Amygdala (tissue), 56 donors: Measurements from ENCODE around the gene KLF2.

Source experiments
- DNase-seq, 56 donors: peaks; one replicate each; lab custom pipeline; 2025; lab: John Stamatoyannopoulos, UW

Gene KLF2

GRCh38 chr19:16374436-16374835 is 49.8 kb downstream of the KLF2 start:
- no peak for DNase-seq

- DNase-seq: no peak
Measured at GRCh38 chr19:16375157-16375935, 50.7 kb downstream of the KLF2 start.

- DNase-seq: no peak
Measured at GRCh38 chr19:16375936-16376185, 51.2 kb downstream of the KLF2 start.

- DNase-seq: no peak
Measured at GRCh38 chr19:16376241-16376640, 51.6 kb downstream of the KLF2 start.

GRCh38 chr19:16376649-16377048 is 52.0 kb downstream of the KLF2 start:
- DNase-seq: no peak

DNA sequence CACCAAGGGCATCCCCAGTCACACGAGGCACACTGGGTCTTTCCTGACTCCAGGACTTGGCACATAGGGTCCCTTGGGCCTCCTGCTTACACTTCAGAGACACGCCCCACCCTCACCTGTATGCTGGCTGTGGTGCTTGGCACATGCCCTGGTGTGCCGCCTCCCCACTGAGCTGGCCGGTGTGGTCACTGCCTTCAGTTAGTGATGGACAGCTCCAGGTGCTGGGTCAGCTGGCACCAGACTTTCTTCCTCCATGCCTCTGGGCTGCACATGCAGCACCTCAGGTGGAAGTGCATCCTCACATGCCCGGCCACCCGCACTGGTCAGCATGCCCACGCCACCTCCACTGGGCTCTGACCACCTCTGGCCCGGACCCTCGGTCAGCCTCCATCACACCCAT is 52.9 kb downstream of the KLF2 start:
- no peak for DNase-seq
